ENCODE measurements around the gene AUTS2.

AUTS2 gene

GRCh38 chr7:70455925-70456324 is 857.6 kb downstream of the AUTS2 start:
- no peaks in the 10 kb centered on the region for H3K27me3 ChIP-seq (ENCODE audit: insufficient read depth, low read length)
- H3K4me1 ChIP-seq (ENCODE audit: insufficient read depth, low read length, severe bottlenecking), result peaks cover 55% of the 10 kb centered on the region
- H3K79me2 ChIP-seq (ENCODE audit: insufficient read depth, low read length), result no peaks in the 10 kb centered on the region
- no peaks in the 10 kb centered on the region for H3K9me3 ChIP-seq (ENCODE audit: low read length)
- H3K9ac ChIP-seq (ENCODE audit: low read length), result peak overlapping the region; percentile 44
- H4K20me1 ChIP-seq (ENCODE audit: insufficient read depth, low read length), result no peaks in the 10 kb centered on the region
- H2AFZ ChIP-seq (ENCODE audit: low read length), result no peak overlapping the region
- H3K4me2 ChIP-seq (ENCODE audit: low read length), result peak overlapping the region; percentile 48
- H3F3A ChIP-seq (ENCODE audit: insufficient read depth, low read length), result peaks cover 7% of the 10 kb centered on the region; the same call in 1 of the 2 replicates
- TF ChIP-seq CTCF (IDR thresholded peaks at IDR 0.05; ENCODE audit: low read length) (no peak), EZH2 (IDR thresholded peaks at IDR 0.05; ENCODE audit: borderline replicate concordance, low read length) (no peak)
- H3K4me3 ChIP-seq (ENCODE audit: low read depth, low read length, poor library complexity, severe bottlenecking), result peak overlapping the region; percentile 2
- H3K27ac ChIP-seq (ENCODE audit: low read depth, low read length, poor library complexity, severe bottlenecking), result peak overlapping the region; percentile 95
- H3K9me2 ChIP-seq (ENCODE audit: low read depth, low read length), result no peaks in the 10 kb centered on the region
- no peaks in the 10 kb centered on the region for H3K36me3 ChIP-seq (ENCODE audit: insufficient read depth, low read length)

- no peaks in the 10 kb centered on the region for H3K9me2 ChIP-seq (ENCODE audit: low read depth, low read length)
- H3K4me2 ChIP-seq (ENCODE audit: low read length), result peak overlapping the region; percentile 48
- no peaks in the 10 kb centered on the region for H3K27me3 ChIP-seq (ENCODE audit: insufficient read depth, low read length)
- H3K9me3 ChIP-seq (ENCODE audit: low read length), result no peaks in the 10 kb centered on the region
- no peaks in the 10 kb centered on the region for H4K20me1 ChIP-seq (ENCODE audit: insufficient read depth, low read length)
- H3K27ac ChIP-seq (ENCODE audit: low read depth, low read length, poor library complexity, severe bottlenecking), result peak overlapping the region; percentile 95
- no peak overlapping the region for H2AFZ ChIP-seq (ENCODE audit: low read length)
- no peak for TF ChIP-seq EZH2 (IDR thresholded peaks at IDR 0.05; ENCODE audit: borderline replicate concordance, low read length)
- no peak for TF ChIP-seq CTCF (IDR thresholded peaks at IDR 0.05; ENCODE audit: low read length)
- no peaks in the 10 kb centered on the region for H3K36me3 ChIP-seq (ENCODE audit: insufficient read depth, low read length)
- H3K9ac ChIP-seq (ENCODE audit: low read length), result peak overlapping the region; percentile 62
- peak overlapping the region; percentile 6 for H3K4me3 ChIP-seq (ENCODE audit: low read depth, low read length, poor library complexity, severe bottlenecking)
- H3K4me1 ChIP-seq (ENCODE audit: insufficient read depth, low read length, severe bottlenecking), result peaks cover 55% of the 10 kb centered on the region
- H3F3A ChIP-seq (ENCODE audit: insufficient read depth, low read length), result peaks cover 7% of the 10 kb centered on the region; the same call in 1 of the 2 replicates
- H3K79me2 ChIP-seq (ENCODE audit: insufficient read depth, low read length), result no peaks in the 10 kb centered on the region
These were observed 858.4 kb downstream of the AUTS2 start for GRCh38 chr7:70456719-70457118.

GRCh38 chr7:70457482-70457881 is 859.2 kb downstream of the AUTS2 start:
- Histone ChIP-seq H3K4me1 (ENCODE audit: insufficient read depth, low read length, severe bottlenecking) (peaks cover 55% of the 10 kb centered on the region), H3K27ac (ENCODE audit: low read depth, low read length, poor library complexity, severe bottlenecking) (peak overlapping the region; percentile 95)

More at GRCh38 chr7:70457482-70457881, 859.2 kb downstream of the AUTS2 start:
- peak overlapping the region; percentile 6 for H3K4me3 ChIP-seq (ENCODE audit: low read depth, low read length, poor library complexity, severe bottlenecking)
- H3K9me3 ChIP-seq (ENCODE audit: low read length), result no peaks in the 10 kb centered on the region
- H3K27me3 ChIP-seq (ENCODE audit: insufficient read depth, low read length), result no peaks in the 10 kb centered on the region
- peak overlapping the region; percentile 62 for H3K9ac ChIP-seq (ENCODE audit: low read length)
- H3K9me2 ChIP-seq (ENCODE audit: low read depth, low read length), result no peaks in the 10 kb centered on the region
- H2AFZ ChIP-seq (ENCODE audit: low read length), result no peak overlapping the region
- H3K4me2 ChIP-seq (ENCODE audit: low read length), result peak overlapping the region; percentile 48
- H4K20me1 ChIP-seq (ENCODE audit: insufficient read depth, low read length), result no peaks in the 10 kb centered on the region
- no peaks in the 10 kb centered on the region for H3K79me2 ChIP-seq (ENCODE audit: insufficient read depth, low read length)
- no peak for TF ChIP-seq EZH2 (IDR thresholded peaks at IDR 0.05; ENCODE audit: borderline replicate concordance, low read length)
- TF ChIP-seq CTCF (IDR thresholded peaks at IDR 0.05; ENCODE audit: low read length), result no peak
- peaks cover 7% of the 10 kb centered on the region; the same call in 1 of the 2 replicates for H3F3A ChIP-seq (ENCODE audit: insufficient read depth, low read length)
- no peaks in the 10 kb centered on the region for H3K36me3 ChIP-seq (ENCODE audit: insufficient read depth, low read length)

All from OCI-LY1 (cell line).